Measurements from ENCODE around the gene FAM229B. TPM values are rescaled to one million over a fixed set of nuclear protein-coding genes. Genes with fewer than 3 reads are reported as not detected.
A peak's percentile ranks its signal among the peaks of the same experiment; 100 is the strongest.

Gene FAM229B
- total and polyA plus RNA-seq, 9 of the 15 experiments (the other 6 are each of a cell fraction or from before 2014, with no cell fraction given): 3.3 to 17.4 (median 5.8) TPM

DNA sequence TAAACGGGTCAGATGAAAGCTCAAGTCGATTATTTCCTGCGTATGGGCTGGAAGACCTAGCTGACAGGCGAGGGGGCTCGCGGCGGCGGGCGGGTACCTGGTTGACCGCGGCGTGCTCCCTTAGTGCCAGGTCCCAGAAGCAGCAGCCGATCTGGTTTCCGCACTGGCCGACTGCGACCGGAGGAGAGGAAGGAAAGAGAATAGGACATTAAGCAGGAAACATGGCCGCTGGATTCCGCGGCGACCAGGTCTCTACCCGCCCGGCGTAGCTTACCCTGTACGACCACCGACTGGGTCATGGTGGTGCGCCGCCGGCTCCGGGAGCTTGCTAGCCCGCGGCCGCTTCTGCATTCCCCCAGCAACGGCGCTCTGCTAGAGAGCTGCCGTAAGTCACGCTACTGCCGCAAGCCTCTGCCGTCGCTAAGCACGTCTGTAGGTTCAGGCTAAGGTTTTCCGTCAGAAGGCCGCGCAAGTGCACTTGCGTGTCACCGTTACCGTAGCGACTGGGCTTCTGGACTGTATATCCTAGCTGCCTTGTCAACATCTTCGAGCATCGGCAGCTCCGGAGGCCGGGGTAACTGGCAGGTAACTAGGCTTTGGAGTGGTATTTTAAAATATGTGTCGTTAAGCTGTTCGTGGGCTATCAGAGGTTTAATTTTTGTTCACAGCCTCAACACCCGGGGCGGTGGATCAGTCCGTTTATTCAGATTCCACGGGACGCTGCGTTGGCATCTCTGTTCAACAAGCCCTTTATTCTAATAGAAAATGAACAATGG is at the start of gene FAM229B, which contains the start of gene TUBE1 (continued):
- TF ChIP-seq, protein P1, sequence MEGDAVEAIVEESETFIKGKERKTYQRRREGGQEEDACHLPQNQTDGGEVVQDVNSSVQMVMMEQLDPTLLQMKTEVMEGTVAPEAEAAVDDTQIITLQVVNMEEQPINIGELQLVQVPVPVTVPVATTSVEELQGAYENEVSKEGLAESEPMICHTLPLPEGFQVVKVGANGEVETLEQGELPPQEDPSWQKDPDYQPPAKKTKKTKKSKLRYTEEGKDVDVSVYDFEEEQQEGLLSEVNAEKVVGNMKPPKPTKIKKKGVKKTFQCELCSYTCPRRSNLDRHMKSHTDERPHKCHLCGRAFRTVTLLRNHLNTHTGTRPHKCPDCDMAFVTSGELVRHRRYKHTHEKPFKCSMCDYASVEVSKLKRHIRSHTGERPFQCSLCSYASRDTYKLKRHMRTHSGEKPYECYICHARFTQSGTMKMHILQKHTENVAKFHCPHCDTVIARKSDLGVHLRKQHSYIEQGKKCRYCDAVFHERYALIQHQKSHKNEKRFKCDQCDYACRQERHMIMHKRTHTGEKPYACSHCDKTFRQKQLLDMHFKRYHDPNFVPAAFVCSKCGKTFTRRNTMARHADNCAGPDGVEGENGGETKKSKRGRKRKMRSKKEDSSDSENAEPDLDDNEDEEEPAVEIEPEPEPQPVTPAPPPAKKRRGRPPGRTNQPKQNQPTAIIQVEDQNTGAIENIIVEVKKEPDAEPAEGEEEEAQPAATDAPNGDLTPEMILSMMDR (IDR thresholded peaks at IDR 0.05 in 2 of 3, conservative IDR thresholded peaks at IDR 0.05 in 1 of 3; ENCODE audit: insufficient read depth in 2 of 3, low read depth in 1 of 3, low read length in 3 of 3): peak in 1 of 3 experiments; percentile 7; a peak in 1 of 6 replicates
- TF ChIP-seq PHF20 (IDR thresholded peaks at IDR 0.05; ENCODE audit: partially characterized antibody) (peak; percentile 50), TAF1 (IDR thresholded peaks at IDR 0.05; ENCODE audit: control insufficient read depth, extremely low read depth, insufficient read depth, low read length, severe bottlenecking) (peak; percentile 80), HNRNPLL (IDR thresholded peaks at IDR 0.05; ENCODE audit: low read depth, low read length, poor library complexity, severe bottlenecking) (peak; percentile 99)

DNA sequence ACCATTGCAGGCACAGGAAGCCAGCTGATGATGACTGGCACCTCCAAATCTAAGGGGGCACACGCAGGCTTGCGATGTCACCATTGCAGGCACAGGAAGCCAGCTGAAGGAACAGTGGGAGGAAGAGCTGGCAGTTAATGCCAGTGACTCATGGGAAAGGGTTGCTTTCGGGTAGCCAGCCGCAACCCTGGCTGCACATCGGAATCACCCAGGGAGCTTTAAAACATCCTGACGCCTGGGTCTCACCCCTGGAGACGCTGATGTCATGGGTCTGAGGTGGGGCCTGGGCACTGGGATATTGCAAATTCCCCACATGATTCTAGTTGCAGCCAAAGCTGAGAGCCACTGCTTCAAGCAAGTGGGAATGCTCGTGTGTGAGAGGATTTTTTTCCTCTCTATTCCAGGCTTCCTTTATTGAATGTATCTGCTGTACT is 49.6 kb upstream of the FAM229B start:
- H2AFZ ChIP-seq (ENCODE audit: low read depth, low read length): no peak overlapping the region
- WGBS (ENCODE audit: insufficient coverage, low coverage, missing lambda C conversion rate): 4% methylated on average over 8 of the region's 8 CpGs
- peaks cover 22 to 41% of the 10 kb centered on the region in 2 experiments for H3K27me3 ChIP-seq (ENCODE audit: control insufficient read depth in 2 of 2, insufficient read depth in 2 of 2, low read length in 2 of 2)
- ChIA-PET POLR2A (interaction anchor here (0.6 kb wide), 1 partner anchor 316 kb away, joined by 3 read pairs; no protein-coding TSS in a partner anchor), CTCF (ENCODE audit: low intra/inter-chr PET ratio) (no interaction called here)
- no TSS peak for BruUV-seq (replicated peaks)
- H3K9ac ChIP-seq (ENCODE audit: insufficient read depth in 1 of 2, low read depth in 2 of 2, low read length in 2 of 2): no peak overlapping the region
- H4K20me1 ChIP-seq (replicated peaks; ENCODE audit: control insufficient read depth, insufficient read depth, low read length): no peaks in the 10 kb centered on the region; the same call in 1 of the 2 replicates
- no peak for FAIRE-seq
- H3K4me3 ChIP-seq: no peak overlapping the region
- DNase-seq (ENCODE audit: extremely low read depth in 1 of 4, low spot score in 3 of 4): no peak
- no peaks in the 10 kb centered on the region for H3K79me2 ChIP-seq (ENCODE audit: control insufficient read depth, insufficient read depth, low read length)
- no peaks in the 10 kb centered on the region for H3K36me3 ChIP-seq (ENCODE audit: control insufficient read depth, insufficient read depth, low read length)
- ATAC-seq: no peak
- no peaks in the 10 kb centered on the region for H3K4me1 ChIP-seq (replicated peaks in 1 of 2; ENCODE audit: control insufficient read depth in 2 of 2, insufficient read depth in 2 of 2, low read length in 2 of 2)
- no peaks in the 10 kb centered on the region; the same call in 1 of the 2 replicates for H3K9me3 ChIP-seq (replicated peaks; ENCODE audit: control insufficient read depth, insufficient read depth, low read depth, low read length)
- H3K27ac ChIP-seq (ENCODE audit: extremely low read depth, low read depth, low read length): no peak overlapping the region
- H3K4me2 ChIP-seq (ENCODE audit: insufficient read depth, low read length): no peak overlapping the region
- no peaks in the 10 kb centered on the region for H3K9me1 ChIP-seq (ENCODE audit: control insufficient read depth, insufficient read depth, low read length)
- in situ Hi-C loops (cut with MboI) (no loop called here), intact Hi-C loops (cut with micrococcal nuclease) (no loop called here)
- no peak for TF ChIP-seq ETV5 (CRISPR knock-in tag; IDR thresholded peaks at IDR 0.05; ENCODE audit: low read depth)
- TF ChIP-seq, protein P2, sequence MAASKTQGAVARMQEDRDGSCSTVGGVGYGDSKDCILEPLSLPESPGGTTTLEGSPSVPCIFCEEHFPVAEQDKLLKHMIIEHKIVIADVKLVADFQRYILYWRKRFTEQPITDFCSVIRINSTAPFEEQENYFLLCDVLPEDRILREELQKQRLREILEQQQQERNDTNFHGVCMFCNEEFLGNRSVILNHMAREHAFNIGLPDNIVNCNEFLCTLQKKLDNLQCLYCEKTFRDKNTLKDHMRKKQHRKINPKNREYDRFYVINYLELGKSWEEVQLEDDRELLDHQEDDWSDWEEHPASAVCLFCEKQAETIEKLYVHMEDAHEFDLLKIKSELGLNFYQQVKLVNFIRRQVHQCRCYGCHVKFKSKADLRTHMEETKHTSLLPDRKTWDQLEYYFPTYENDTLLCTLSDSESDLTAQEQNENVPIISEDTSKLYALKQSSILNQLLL (CRISPR knock-in tag; IDR thresholded peaks at IDR 0.05; ENCODE audit: borderline replicate concordance): no peak
- TF ChIP-seq, protein P3, sequence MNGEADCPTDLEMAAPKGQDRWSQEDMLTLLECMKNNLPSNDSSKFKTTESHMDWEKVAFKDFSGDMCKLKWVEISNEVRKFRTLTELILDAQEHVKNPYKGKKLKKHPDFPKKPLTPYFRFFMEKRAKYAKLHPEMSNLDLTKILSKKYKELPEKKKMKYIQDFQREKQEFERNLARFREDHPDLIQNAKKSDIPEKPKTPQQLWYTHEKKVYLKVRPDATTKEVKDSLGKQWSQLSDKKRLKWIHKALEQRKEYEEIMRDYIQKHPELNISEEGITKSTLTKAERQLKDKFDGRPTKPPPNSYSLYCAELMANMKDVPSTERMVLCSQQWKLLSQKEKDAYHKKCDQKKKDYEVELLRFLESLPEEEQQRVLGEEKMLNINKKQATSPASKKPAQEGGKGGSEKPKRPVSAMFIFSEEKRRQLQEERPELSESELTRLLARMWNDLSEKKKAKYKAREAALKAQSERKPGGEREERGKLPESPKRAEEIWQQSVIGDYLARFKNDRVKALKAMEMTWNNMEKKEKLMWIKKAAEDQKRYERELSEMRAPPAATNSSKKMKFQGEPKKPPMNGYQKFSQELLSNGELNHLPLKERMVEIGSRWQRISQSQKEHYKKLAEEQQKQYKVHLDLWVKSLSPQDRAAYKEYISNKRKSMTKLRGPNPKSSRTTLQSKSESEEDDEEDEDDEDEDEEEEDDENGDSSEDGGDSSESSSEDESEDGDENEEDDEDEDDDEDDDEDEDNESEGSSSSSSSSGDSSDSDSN (IDR thresholded peaks at IDR 0.05; ENCODE audit: borderline replicate concordance in 1 of 2, low read depth in 2 of 2, low read length in 2 of 2): no peak
- no peak for TF ChIP-seq CBFA2T3 (IDR thresholded peaks at IDR 0.05)
- TF ChIP-seq, protein P4, sequence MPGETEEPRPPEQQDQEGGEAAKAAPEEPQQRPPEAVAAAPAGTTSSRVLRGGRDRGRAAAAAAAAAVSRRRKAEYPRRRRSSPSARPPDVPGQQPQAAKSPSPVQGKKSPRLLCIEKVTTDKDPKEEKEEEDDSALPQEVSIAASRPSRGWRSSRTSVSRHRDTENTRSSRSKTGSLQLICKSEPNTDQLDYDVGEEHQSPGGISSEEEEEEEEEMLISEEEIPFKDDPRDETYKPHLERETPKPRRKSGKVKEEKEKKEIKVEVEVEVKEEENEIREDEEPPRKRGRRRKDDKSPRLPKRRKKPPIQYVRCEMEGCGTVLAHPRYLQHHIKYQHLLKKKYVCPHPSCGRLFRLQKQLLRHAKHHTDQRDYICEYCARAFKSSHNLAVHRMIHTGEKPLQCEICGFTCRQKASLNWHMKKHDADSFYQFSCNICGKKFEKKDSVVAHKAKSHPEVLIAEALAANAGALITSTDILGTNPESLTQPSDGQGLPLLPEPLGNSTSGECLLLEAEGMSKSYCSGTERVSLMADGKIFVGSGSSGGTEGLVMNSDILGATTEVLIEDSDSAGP (CRISPR knock-in tag; IDR thresholded peaks at IDR 0.05): no peak
- TF ChIP-seq ZKSCAN8 (CRISPR knock-in tag; IDR thresholded peaks at IDR 0.05): no peak
- TF ChIP-seq ZNF431 (CRISPR knock-in tag; IDR thresholded peaks at IDR 0.05): no peak
